Naive thymus-derived CD8-positive, alpha-beta T cell (primary cell): ENCODE results near the gene SEC14L1. TPM values are rescaled to one million over a fixed set of nuclear protein-coding genes. Genes with fewer than 3 reads are reported as not detected.

Experiments
- ATAC-seq, 2 donors: fragments of 150-1000 bp; cut with Tn5 transposase in 1 of 2; sonication (Bioruptor Pico), chemical (Tn5 transposase) in 1 of 2; 1 replicate in 1 of 2; 2 replicates in 1 of 2; pipeline ENCODE4 v1.10.0; 2021; ENCODE audit warnings: mild to moderate bottlenecking in 2 of 2, moderate library complexity in 2 of 2
- POLR2A ChIA-PET: fragments of 350-600 bp; sonication (Branson Sonifier 250); formaldehyde crosslinking; loops from one replicate; lab custom pipeline; 2021; ENCODE audit warnings: antibody characterized with exemption; lab: Charles Lee
- DNase-seq, 10 donors: peaks; one replicate each; pipeline versions ENCODE4 v3.0.0 to v3.0.0-alpha.2; 2020 to 2022
- H3K27ac Mint-ChIP-seq, 10 donors: one replicate each; pipeline ENCODE4 v1.8.0; 2020 to 2022; ENCODE audit warnings: mild to moderate bottlenecking in 10 of 10, mixed read lengths in 10 of 10, moderate library complexity in 4 of 10, inconsistent platforms in 1 of 10
- H3K27me3 Mint-ChIP-seq, 5 donors: one replicate each; pipeline ENCODE4 v1.8.0; 2021 to 2022; ENCODE audit warnings: mixed read lengths in 5 of 5
- H3K36me3 Mint-ChIP-seq, 3 donors: one replicate each; pipeline ENCODE4 v1.8.0; 2020 to 2022; ENCODE audit warnings: mixed read lengths in 3 of 3, mild to moderate bottlenecking in 2 of 3, inconsistent platforms in 1 of 3
- H3K4me1 Mint-ChIP-seq, 4 donors: one replicate each; pipeline ENCODE4 v1.8.0; 2021 to 2022; ENCODE audit warnings: mixed read lengths in 4 of 4
- H3K4me3 Mint-ChIP-seq, 10 donors: one replicate each; pipeline ENCODE4 v1.8.0; 2020 to 2022; ENCODE audit warnings: mild to moderate bottlenecking in 10 of 10, mixed read lengths in 10 of 10, moderate library complexity in 6 of 10, inconsistent platforms in 1 of 10
- H3K9me3 Mint-ChIP-seq, 9 donors: one replicate each; pipeline ENCODE4 v1.8.0; 2020 to 2022; ENCODE audit warnings: mixed read lengths in 9 of 9, mild to moderate bottlenecking in 3 of 9, inconsistent platforms in 1 of 9, moderate library complexity in 1 of 9
- polyA plus RNA-seq, 3 donors: library from polyadenylated mRNA; unstranded; fragments of 300-500 nt; fragmentation: Illumina TruSeq; gene quantifications; one replicate each; pipeline ENCODE4 v1.2.3, GENCODE V29; 2021
- total RNA-seq, 8 experiments: library from RNA in 2 of 8; stranded (reverse) in 2 of 8; gene quantifications; one replicate each; pipeline ENCODE4 v1.2.3 and lab custom pipeline; 2021 to 2026

The SEC14L1 gene
- total and polyA plus RNA-seq, 5 experiments from 2014 or later = 7.7 to 32.9 (median 9.5) TPM

- Mint-ChIP-seq H3K27me3 (no peaks in the 10 kb centered on the region), H3K4me3 (peak overlapping the region in 8 of 10 donors; percentile 4 to 73 (median 44)), H3K9me3 (no peaks in the 10 kb centered on the region), H3K27ac (peak overlapping the region; percentile 58 to 89 (median 78)), H3K4me1 (peaks cover 19 to 33% (median 28%) of the 10 kb centered on the region in 4 donors), H3K36me3 (peaks cover 0 to 29% (median 21%) of the 10 kb centered on the region in 3 donors)
- ATAC-seq (no peak), DNase-seq (no peak)
- POLR2A ChIA-PET = interaction anchor here (0.7 kb wide), 1 partner anchor 11 kb away, joined by 3 read pairs; no protein-coding TSS in a partner anchor
Observed at GRCh38 chr17:77188084-77189066, 47.6 kb downstream of the SEC14L1 start.

- DNase-seq (peak in 6 of 10 donors; percentile 13 to 55 (median 27)), ATAC-seq (peak; percentile 84 to 93)
- Mint-ChIP-seq H3K4me1 (peaks cover 19 to 31% (median 28%) of the 10 kb centered on the region in 4 donors), H3K9me3 (no peaks in the 10 kb centered on the region), H3K4me3 (peak overlapping the region in 9 of 10 donors; percentile 9 to 73 (median 38)), H3K36me3 (peaks cover 0 to 37% (median 28%) of the 10 kb centered on the region in 3 donors), H3K27ac (peak overlapping the region; percentile 58 to 89 (median 82)), H3K27me3 (no peaks in the 10 kb centered on the region)
- POLR2A ChIA-PET = interaction anchor here (0.7 kb wide), 1 partner anchor 12 kb away, joined by 3 read pairs; no protein-coding TSS in a partner anchor
Observed at GRCh38 chr17:77189148-77189547, 48.4 kb downstream of the SEC14L1 start.

GRCh38 chr17:77190576-77190975, 49.8 kb downstream of the SEC14L1 start:
- Mint-ChIP-seq H3K27ac (peak overlapping the region in 7 of 10 donors; percentile 24 to 89 (median 67)), H3K36me3 (peaks cover 5 to 48% (median 34%) of the 10 kb centered on the region in 3 donors), H3K4me3 (no peak overlapping the region), H3K4me1 (peaks cover 19 to 31% (median 28%) of the 10 kb centered on the region in 4 donors), H3K27me3 (no peaks in the 10 kb centered on the region), H3K9me3 (no peaks in the 10 kb centered on the region)
- ATAC-seq = no peak
- POLR2A ChIA-PET = interaction anchor here (1.7 kb wide), 1 partner anchor 50 kb away, joined by 4 read pairs; the partner anchor contains the start of gene SEC14L1
- DNase-seq = no peak

- ATAC-seq = no peak
- Mint-ChIP-seq H3K4me3 (no peak overlapping the region), H3K27me3 (no peaks in the 10 kb centered on the region), H3K36me3 (peaks cover 5 to 55% (median 39%) of the 10 kb centered on the region in 3 donors), H3K4me1 (peaks cover 19 to 31% (median 28%) of the 10 kb centered on the region in 4 donors), H3K9me3 (no peaks in the 10 kb centered on the region), H3K27ac (peak overlapping the region in 2 of 10 donors; percentile 0 to 65)
- no peak for DNase-seq
- POLR2A ChIA-PET = interaction anchor here (1.7 kb wide), 1 partner anchor 51 kb away, joined by 4 read pairs; the partner anchor contains the start of gene SEC14L1
Observed at GRCh38 chr17:77191244-77191643, 50.5 kb downstream of the SEC14L1 start.

GRCh38 chr17:77193653-77194052, 52.9 kb downstream of the SEC14L1 start:
- ATAC-seq = no peak
- DNase-seq = no peak
- Mint-ChIP-seq H3K27me3 (no peaks in the 10 kb centered on the region), H3K4me1 (peaks cover 13 to 24% (median 21%) of the 10 kb centered on the region in 4 donors), H3K4me3 (no peak overlapping the region), H3K27ac (peak overlapping the region in 3 of 10 donors; percentile 4 to 64 (median 60)), H3K36me3 (peaks cover 5 to 76% (median 45%) of the 10 kb centered on the region in 3 donors), H3K9me3 (no peaks in the 10 kb centered on the region)
- POLR2A ChIA-PET = no interaction called here

- Mint-ChIP-seq H3K36me3 (peaks cover 5 to 81% (median 45%) of the 10 kb centered on the region in 3 donors), H3K4me3 (no peak overlapping the region), H3K4me1 (peaks cover 9 to 18% (median 15%) of the 10 kb centered on the region in 4 donors), H3K27me3 (no peaks in the 10 kb centered on the region), H3K9me3 (no peaks in the 10 kb centered on the region), H3K27ac (no peak overlapping the region)
- POLR2A ChIA-PET = no interaction called here
- DNase-seq (no peak), ATAC-seq (no peak)
Observed at GRCh38 chr17:77194179-77194578, 53.4 kb downstream of the SEC14L1 start.

- Mint-ChIP-seq H3K9me3 (no peaks in the 10 kb centered on the region), H3K4me3 (no peak overlapping the region), H3K4me1 (peaks cover 0 to 2% (median 1%) of the 10 kb centered on the region in 4 donors), H3K36me3 (peaks cover 5 to 93% (median 55%) of the 10 kb centered on the region in 3 donors), H3K27ac (no peak overlapping the region), H3K27me3 (no peaks in the 10 kb centered on the region)
- POLR2A ChIA-PET = no interaction called here
- no peak for DNase-seq
- ATAC-seq = no peak
Observed at GRCh38 chr17:77196251-77196650, 55.5 kb downstream of the SEC14L1 start.

GRCh38 chr17:77197115-77197514, 56.3 kb downstream of the SEC14L1 start:
- Mint-ChIP-seq H3K4me3 (no peak overlapping the region), H3K27me3 (no peaks in the 10 kb centered on the region), H3K36me3 (peaks cover 5 to 92% (median 55%) of the 10 kb centered on the region in 3 donors), H3K27ac (no peak overlapping the region), H3K9me3 (no peaks in the 10 kb centered on the region), H3K4me1 (peaks cover 0 to 2% (median 1%) of the 10 kb centered on the region in 4 donors)
- POLR2A ChIA-PET = no interaction called here
- DNase-seq (no peak), ATAC-seq (no peak)

- no peaks in the 10 kb centered on the region for H3K4me1 Mint-ChIP-seq
- no peaks in the 10 kb centered on the region for H3K9me3 Mint-ChIP-seq
- H3K27ac Mint-ChIP-seq = no peak overlapping the region
- no peak overlapping the region for H3K4me3 Mint-ChIP-seq
- DNase-seq = no peak
- POLR2A ChIA-PET = no interaction called here
- no peak for ATAC-seq
- no peaks in the 10 kb centered on the region for H3K27me3 Mint-ChIP-seq
- H3K36me3 Mint-ChIP-seq = peaks cover 0 to 90% (median 46%) of the 10 kb centered on the region in 3 donors
Observed at GRCh38 chr17:77200711-77201110, 59.9 kb downstream of the SEC14L1 start.

GRCh38 chr17:77203436-77203835, 62.7 kb downstream of the SEC14L1 start:
- Mint-ChIP-seq H3K4me1 (peaks cover 0 to 6% (median 0%) of the 10 kb centered on the region in 4 donors), H3K27ac (peak overlapping the region in 1 of 10 donors; percentile 67), H3K36me3 (peaks cover 0 to 92% (median 49%) of the 10 kb centered on the region in 3 donors), H3K4me3 (no peak overlapping the region), H3K9me3 (no peaks in the 10 kb centered on the region), H3K27me3 (no peaks in the 10 kb centered on the region)
- ATAC-seq (no peak), DNase-seq (no peak)
- POLR2A ChIA-PET = interaction anchor here (0.7 kb wide), 2 partner anchors 9 to 26 kb away, joined by 3 to 4 read pairs; no protein-coding TSS in a partner anchor

GRCh38 chr17:77203846-77204245, 63.1 kb downstream of the SEC14L1 start:
- ATAC-seq (no peak), DNase-seq (no peak)
- Mint-ChIP-seq H3K27ac (peak overlapping the region in 2 of 10 donors; percentile 41 to 67), H3K4me1 (peaks cover 0 to 6% (median 0%) of the 10 kb centered on the region in 4 donors), H3K9me3 (no peaks in the 10 kb centered on the region), H3K36me3 (peaks cover 0 to 92% (median 49%) of the 10 kb centered on the region in 3 donors), H3K27me3 (no peaks in the 10 kb centered on the region), H3K4me3 (no peak overlapping the region)
- POLR2A ChIA-PET = interaction anchor here (0.7 kb wide), 1 partner anchor 24 kb away, joined by 5 read pairs; no protein-coding TSS in a partner anchor

GRCh38 chr17:77204536-77204935, 63.8 kb downstream of the SEC14L1 start:
- ATAC-seq (no peak), DNase-seq (no peak)
- no peaks in the 10 kb centered on the region for H3K9me3 Mint-ChIP-seq
- peaks cover 0 to 92% (median 49%) of the 10 kb centered on the region in 3 donors for H3K36me3 Mint-ChIP-seq
- no peaks in the 10 kb centered on the region for H3K27me3 Mint-ChIP-seq
- H3K27ac Mint-ChIP-seq = peak overlapping the region in 1 of 10 donors; percentile 17
- POLR2A ChIA-PET = interaction anchor here (0.7 kb wide), 1 partner anchor 23 kb away, joined by 5 read pairs; no protein-coding TSS in a partner anchor
- H3K4me3 Mint-ChIP-seq = no peak overlapping the region
- H3K4me1 Mint-ChIP-seq = peaks cover 0 to 6% (median 0%) of the 10 kb centered on the region in 4 donors
